ENCODE data around the gene GHR.
"Not testable (repeated sequence)": the region's sequence is repeated elsewhere in the genome, so short reads cannot be mapped to it uniquely, and the experiment has no call there.

The GHR gene

DNA sequence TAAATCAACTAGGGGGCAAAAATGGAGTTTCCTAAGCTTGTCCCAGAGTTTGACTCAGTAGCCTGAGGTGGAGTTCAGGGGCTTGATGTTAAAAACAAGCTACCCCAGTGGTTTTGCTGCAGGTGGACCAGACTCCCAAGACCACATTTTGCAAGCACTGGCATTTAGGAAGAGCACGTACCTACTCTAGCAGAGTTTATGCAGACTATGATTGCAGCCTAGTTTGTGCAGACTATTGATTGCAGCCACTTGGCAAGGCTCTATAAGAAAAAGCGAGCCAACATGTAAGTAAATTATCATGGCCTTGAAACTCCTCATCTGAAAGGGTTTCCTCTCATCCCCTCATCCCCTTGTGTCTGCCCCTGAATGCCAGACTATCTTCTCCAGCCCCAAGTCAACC, 231.4 kb downstream of the GHR start:
- no peak for DNase-seq

GRCh38 chr5:42655982-42656650, 232.9 kb downstream of the GHR start:
- no peak for DNase-seq

- no peak for DNase-seq
Measured at GRCh38 chr5:42656651-42657015, 233.4 kb downstream of the GHR start.

DNA sequence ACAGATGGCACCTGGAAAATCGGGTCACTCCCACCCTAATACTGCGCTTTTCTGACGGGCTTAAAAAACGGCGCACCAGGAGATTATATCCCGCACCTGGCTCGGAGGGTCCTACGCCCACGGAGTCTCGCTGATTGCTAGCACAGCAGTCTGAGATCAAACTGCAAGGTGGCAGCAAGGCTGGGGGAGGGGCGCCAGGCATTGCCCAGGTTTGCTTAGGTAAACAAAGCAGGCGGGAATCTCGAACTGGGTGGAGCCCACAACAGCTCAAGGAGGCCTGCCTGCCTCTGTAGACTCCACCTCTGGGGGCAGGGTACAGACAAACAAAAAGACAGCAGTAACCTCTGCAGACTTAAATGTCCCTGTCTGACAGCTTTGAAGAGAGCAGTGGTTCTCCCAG, 236.6 kb downstream of the GHR start:
- not testable (repeated sequence) for DNase-seq

GRCh38 chr5:42665857-42666256, 242.6 kb downstream of the GHR start:
- DNase-seq = no peak

DNA sequence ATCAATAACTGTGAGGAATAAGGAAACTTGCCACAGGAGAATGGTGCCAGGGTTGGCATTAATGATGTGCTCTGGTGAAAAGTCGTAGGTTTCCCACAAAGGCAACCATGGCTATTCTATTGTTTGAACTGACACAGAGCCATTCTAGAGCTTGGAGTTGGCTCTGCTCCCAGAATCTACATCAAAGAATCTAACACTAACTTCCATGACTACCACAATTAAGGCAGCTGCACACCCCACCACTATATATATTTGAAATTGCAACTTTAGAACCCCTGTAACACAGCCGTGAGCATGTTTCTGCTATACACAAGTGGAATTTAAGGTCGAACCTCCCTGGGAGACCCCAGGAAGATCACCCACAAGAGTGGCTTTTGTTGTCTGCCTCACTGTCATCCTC, 243.6 kb downstream of the GHR start:
- DNase-seq = no peak

- DNase-seq = no peak
Measured at GRCh38 chr5:42668254-42668653, 245.0 kb downstream of the GHR start.

GRCh38 chr5:42672925-42673324, 249.7 kb downstream of the GHR start:
- no peak for DNase-seq

DNA sequence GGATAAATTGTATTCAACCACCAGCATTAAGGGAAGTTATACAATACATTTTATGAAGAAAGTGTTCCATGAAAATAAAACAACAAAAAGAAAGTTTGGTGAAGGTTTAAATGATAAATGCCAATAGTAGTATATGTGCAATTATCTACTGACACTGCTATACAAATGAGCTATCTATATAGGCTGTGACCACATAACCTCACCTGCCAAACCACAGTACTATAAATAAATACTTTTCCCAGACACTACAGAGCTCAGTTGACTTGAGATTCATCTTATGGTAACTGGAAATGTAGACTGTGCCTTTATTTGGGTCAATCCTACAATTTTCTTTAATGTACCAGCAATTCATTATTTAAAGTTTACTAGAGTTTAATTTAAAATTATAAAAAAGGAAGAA, 252.4 kb downstream of the GHR start:
- no peak for DNase-seq

DNA sequence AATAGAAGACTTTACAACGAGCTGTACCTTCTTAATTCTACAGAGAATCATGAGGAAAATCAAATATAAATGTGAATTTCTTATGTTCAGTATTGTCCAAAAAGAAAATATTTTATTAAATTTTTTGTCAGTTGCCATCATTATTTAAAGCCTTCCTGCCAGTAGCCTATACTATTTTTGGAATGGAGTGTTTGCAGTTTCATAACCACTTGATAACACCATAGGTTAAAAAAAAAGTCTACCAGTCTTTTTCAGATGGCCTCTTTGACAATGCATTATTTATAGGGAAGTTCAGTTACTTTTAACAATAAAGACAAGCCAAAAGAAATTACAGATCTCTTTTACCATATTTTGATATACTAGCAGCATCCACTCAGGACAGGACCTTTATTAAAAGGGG, 253.1 kb downstream of the GHR start:
- no peak for DNase-seq

GRCh38 chr5:42677156-42677842, 254.1 kb downstream of the GHR start:
- no peak for DNase-seq

GRCh38 chr5:42680046-42680445, 256.8 kb downstream of the GHR start:
- DNase-seq = no peak

DNA sequence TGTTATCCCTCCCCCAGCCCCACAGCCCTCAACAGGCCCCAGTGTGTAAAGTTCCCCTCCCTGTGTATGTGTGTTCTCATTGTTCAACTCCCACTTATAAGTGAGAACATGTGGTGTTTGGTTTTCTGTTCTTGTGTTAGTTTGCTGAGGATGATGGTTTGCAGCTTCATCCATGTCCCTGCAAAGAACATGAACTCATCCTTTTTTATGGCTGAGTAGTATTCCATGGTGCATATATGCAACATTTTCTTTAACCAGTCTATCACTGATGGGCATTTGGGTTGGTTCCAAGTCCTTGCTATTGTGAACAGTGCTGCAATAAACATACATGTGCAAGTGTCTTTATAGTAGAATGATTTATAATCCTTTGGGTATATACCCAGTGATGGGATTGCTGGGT, 261.8 kb downstream of the GHR start:
- DNase-seq = not testable (repeated sequence)

GRCh38 chr5:42689391-42689790, 266.2 kb downstream of the GHR start:
- no peak for DNase-seq

- DNase-seq = no peak
Measured at GRCh38 chr5:42691413-42691937, 268.2 kb downstream of the GHR start.

GRCh38 chr5:42701351-42702059, 278.3 kb downstream of the GHR start:
- no peak for DNase-seq

DNA sequence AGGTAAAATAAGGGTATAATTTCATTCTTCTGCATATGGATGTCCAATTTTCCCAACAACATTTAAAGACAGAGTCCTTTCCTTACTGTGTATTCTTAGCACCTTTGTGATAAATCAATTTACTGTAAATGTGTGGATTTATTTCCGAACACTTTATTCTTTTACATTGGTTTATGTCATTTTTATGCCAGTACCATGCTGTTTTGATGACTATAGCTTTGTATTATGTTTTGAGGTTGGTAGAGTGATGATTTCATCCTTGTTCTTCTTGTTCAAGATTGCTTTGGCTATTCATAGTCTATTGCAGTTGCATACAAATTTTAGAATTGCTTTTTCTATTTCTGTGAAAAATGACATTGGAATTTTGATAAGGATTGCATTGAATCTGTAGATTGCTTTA, 280.0 kb downstream of the GHR start:
- DNase-seq = no peak

- DNase-seq = no peak
Measured at GRCh38 chr5:42715785-42716184, 292.5 kb downstream of the GHR start.

DNA sequence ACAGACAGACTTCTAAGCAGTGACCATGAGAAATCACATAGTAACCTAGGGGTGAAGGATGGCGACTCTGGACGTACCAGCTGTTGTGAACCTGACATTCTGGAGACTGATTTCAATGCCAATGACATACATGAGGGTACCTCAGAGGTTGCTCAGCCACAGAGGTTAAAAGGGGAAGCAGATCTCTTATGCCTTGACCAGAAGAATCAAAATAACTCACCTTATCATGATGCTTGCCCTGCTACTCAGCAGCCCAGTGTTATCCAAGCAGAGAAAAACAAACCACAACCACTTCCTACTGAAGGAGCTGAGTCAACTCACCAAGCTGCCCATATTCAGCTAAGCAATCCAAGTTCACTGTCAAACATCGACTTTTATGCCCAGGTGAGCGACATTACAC, 295.4 kb downstream of the GHR start:
- no peak for DNase-seq

DNA sequence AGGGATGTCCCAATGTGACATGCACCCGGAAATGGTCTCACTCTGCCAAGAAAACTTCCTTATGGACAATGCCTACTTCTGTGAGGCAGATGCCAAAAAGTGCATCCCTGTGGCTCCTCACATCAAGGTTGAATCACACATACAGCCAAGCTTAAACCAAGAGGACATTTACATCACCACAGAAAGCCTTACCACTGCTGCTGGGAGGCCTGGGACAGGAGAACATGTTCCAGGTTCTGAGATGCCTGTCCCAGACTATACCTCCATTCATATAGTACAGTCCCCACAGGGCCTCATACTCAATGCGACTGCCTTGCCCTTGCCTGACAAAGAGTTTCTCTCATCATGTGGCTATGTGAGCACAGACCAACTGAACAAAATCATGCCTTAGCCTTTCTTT, 295.8 kb downstream of the GHR start:
- no peak for DNase-seq

GRCh38 chr5:42720251-42720650, 297.0 kb downstream of the GHR start:
- peak; percentile 4 for DNase-seq

DNA sequence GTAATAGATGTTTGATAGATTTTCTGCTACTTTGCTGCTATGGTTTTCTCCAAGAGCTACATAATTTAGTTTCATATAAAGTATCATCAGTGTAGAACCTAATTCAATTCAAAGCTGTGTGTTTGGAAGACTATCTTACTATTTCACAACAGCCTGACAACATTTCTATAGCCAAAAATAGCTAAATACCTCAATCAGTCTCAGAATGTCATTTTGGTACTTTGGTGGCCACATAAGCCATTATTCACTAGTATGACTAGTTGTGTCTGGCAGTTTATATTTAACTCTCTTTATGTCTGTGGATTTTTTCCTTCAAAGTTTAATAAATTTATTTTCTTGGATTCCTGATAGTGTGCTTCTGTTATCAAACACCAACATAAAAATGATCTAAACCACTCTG, 298.2 kb downstream of the GHR start:
- no peak for DNase-seq

GRCh38 chr5:42734531-42735058, 311.4 kb downstream of the GHR start:
- DNase-seq = not testable (repeated sequence)

GRCh38 chr5:42740920-42741319, 317.7 kb downstream of the GHR start:
- no peak for DNase-seq
